Heart left ventricle (tissue), 16 donors: Measurements from ENCODE around the gene AGK. TPM values are rescaled to one million over a fixed set of nuclear protein-coding genes. Genes with fewer than 3 reads are reported as not detected.

Source experiments
- ATAC-seq, 4 donors: fragments of 200-7000 bp; cut with Tn5 transposase; one replicate each; pipeline ENCODE4 v1.9.1; 2020 to 2022; ENCODE audit warnings: moderate library complexity in 4 of 4, mild to moderate bottlenecking in 3 of 4, moderate number of reproducible peaks in 1 of 4
- DNase-seq, 5 donors: peaks; one replicate each; pipeline ENCODE4 v3.0.0-alpha.2; 2020
- H3K27ac ChIP-seq, 12 donors: fragments of 200-600 bp; sonication (generic) in 4 of 12; one replicate each; pipeline versions ENCODE4 v1.5.0 to v1.8.0; 2016 to 2022; ENCODE audit warnings: mild to moderate bottlenecking in 2 of 12
- H3K27me3 ChIP-seq, 9 donors: fragments of 200-600 bp; sonication (generic) in 2 of 9; one replicate each; pipeline versions ENCODE4 v1.5.1 to v1.8.0; 2016 to 2022; ENCODE audit warnings: mild to moderate bottlenecking in 3 of 9
- H3K36me3 ChIP-seq, 9 donors: fragments of 200-600 bp; sonication (generic) in 2 of 9; one replicate each; pipeline versions ENCODE4 v1.5.0 to v1.8.0; 2018 to 2022; ENCODE audit warnings: mild to moderate bottlenecking in 2 of 9
- H3K4me1 ChIP-seq, 12 donors: fragments of 200-600 bp; sonication (generic) in 4 of 12; one replicate each; pipeline versions ENCODE4 v1.5.0 to v1.8.0; 2016 to 2022; ENCODE audit warnings: mild to moderate bottlenecking in 3 of 12
- H3K4me3 ChIP-seq, 12 donors: fragments of 200-600 bp; sonication (generic) in 4 of 12; one replicate each; pipeline versions ENCODE4 v1.5.0 to v1.8.0; 2017 to 2022; ENCODE audit warnings: mild to moderate bottlenecking in 9 of 12, moderate library complexity in 4 of 12
- H3K9me3 ChIP-seq, 12 donors: fragments of 200-600 bp; sonication (generic) in 4 of 12; one replicate each; pipeline versions ENCODE4 v1.5.0 to v1.8.0; 2016 to 2022; ENCODE audit warnings: mild to moderate bottlenecking in 1 of 12
- CTCF ChIP-seq, 12 donors: fragments of 200-600 bp; sonication (generic) in 4 of 12; IDR thresholded peaks; one replicate each; pipeline versions ENCODE4 v1.5.0 to v1.8.0; 2018 to 2022; ENCODE audit warnings: antibody characterized with exemption in 12 of 12, mild to moderate bottlenecking in 5 of 12
- POLR2A ChIP-seq, 2 donors: fragments of 450-650 bp; IDR thresholded peaks; one replicate each; pipeline ENCODE4 v1.6.1; 2017; ENCODE audit warnings: antibody characterized with exemption in 2 of 2, mild to moderate bottlenecking in 2 of 2, moderate library complexity in 2 of 2
- WGBS, 4 donors: extraction: QIAGEN DNeasy Blood & Tissue Kit in 2 of 4; methylation state at CpG; one replicate each; pipeline versions ENCODE4 v1.1.5 to v1.1.7; 2013 to 2018; 5-methylcytosine and 5-hydroxymethylcytosine counted together
- intact Hi-C, 10 donors: fragments of 100-400 bp; cut with DNase I; formaldehyde crosslinking; loops; one replicate each; pipeline versions ENCODE4 v1.11.1 to v1.14.2; 2022
- long read RNA-seq, 3 donors: library from polyadenylated mRNA; unstranded; transcript quantifications; one replicate each; pipeline ENCODE4 v2.0.0, GENCODE V29; 2020 to 2021
- polyA plus RNA-seq, 2 donors: library from polyadenylated mRNA; stranded (reverse); fragments of 200-250 nt; gene quantifications; one replicate each; pipeline ENCODE4 v1.2.3, GENCODE V29; 2013
- total RNA-seq, 9 donors: library from RNA; depleted of rRNA in 2 of 9; stranded (reverse); fragments of >200 nt in 2 of 9; fragmentation: NEBNext Ultra II Directional in 3 of 9; extraction: Animal tissue kit (Norgen Biotek cat#: 25700) in 3 of 9; gene quantifications; one replicate each; pipeline versions ENCODE4 v1.1.0 to v1.2.4, GENCODE V29; 2016 to 2023
- donor health status: ischemic (EF 13 %, LVEDD 7.1; RV severe dilation, severe dysfunction).
- donor health status: healthy with polysubstance abuse.
- donor health status: DM: no; HTN: yes; CAD: no.
- donor health status: DM: no; HTN: no; CAD: no.
- donor health status: ischemic (EF 25% LVEDD 6.9; RV normal size, moderate dysfunction).
- donor health status: ischemic (EF 25% LVEDD 5.7; RV mildly dilated, moderate dysfunction).
- donor health status: healthy.
- donor health status: DM: yes; HTN: yes; CAD: no.
- donor health status: ischemic (EF 35%, LVEDD 5.7; RV mildly dilated, moderate dysfunction).
- donor health status: nonischemic (EF 11% LVEDD 7.7; RV severe dilation, severe dysfunction).
- donor health status: DM: yes; HTN: yes; CAD: no.
- donor health status: PGD.
- donor health status: ischemic (EF 29% LVEDD 5.4; RV normal size, mild dysfunction).
- donor health status: nonischemic (EF 23%, LVEDD 6.1; RV moderate dilation, normal function).

Gene AGK
- total RNA-seq (10 to 100 TPM; 30.6 to 49.8 (median 41.3) TPM), polyA plus RNA-seq (10 to 100 TPM; 21.4 to 28.2 TPM)
- long read RNA-seq, donor 1, transcript AGK-201 (16 exons, 3,849 nt), result major isoform, 10 of 38 reads
- long read RNA-seq, donor 1, partial matches to known transcripts, result 20 of 38 reads
- long read RNA-seq, donor 1, other reads (novel, unspliced or antisense), result 8 of 38 reads
- long read RNA-seq, donor 2, transcript AGK-201 (16 exons, 3,849 nt), result major isoform, 49 of 101 reads
- long read RNA-seq, donor 2, partial matches to known transcripts, result 44 of 101 reads
- long read RNA-seq, donor 2, other reads (novel, unspliced or antisense), result 6 of 101 reads
- long read RNA-seq, donor 3, transcript AGK-201 (16 exons, 3,849 nt), result major isoform, 8 of 24 reads
- long read RNA-seq, donor 3, partial matches to known transcripts, result 12 of 24 reads
- long read RNA-seq, donor 3, other reads (novel, unspliced or antisense), result 2 of 24 reads

GRCh38 chr7:141551094-141551781, at the start of gene AGK:
TSS of gene AGK (plus strand) at chr7:141551410. CDS start at chr7:141555467, 4,057 bp downstream.
- Histone ChIP-seq H3K9me3 (no peaks in the 10 kb centered on the region), H3K4me3 (peak within 1 kb of the TSS; percentile 47 to 99 (median 94)), H3K4me1 (peaks cover 0 to 27% (median 14%) of the 10 kb centered on the region in 12 donors), H3K27me3 (no peaks in the 10 kb centered on the region), H3K36me3 (peaks cover 0 to 12% (median 9%) of the 10 kb centered on the region in 9 donors), H3K27ac (peak within 1 kb of the TSS; percentile 30 to 87 (median 76))
- DNase-seq, result peak; percentile 77 to 86 (median 79)
- intact Hi-C loops, result loop anchor here in 4 of 10 donors (5.0 to 10.0 kb wide), 3 partner anchors 91 to 186 kb away; partner anchors contain the start of gene SSBP1 (in 1 of the 4)
- TF ChIP-seq POLR2A (IDR thresholded peaks at IDR 0.05), result peak in 1 of 2 donors; percentile 42
- no peak for TF ChIP-seq CTCF (IDR thresholded peaks at IDR 0.05)
- 0 to 1% (median 1%) methylated on average over 20 to 66 of the region's 66 CpGs for WGBS, 4 donors
- ATAC-seq, result peak; percentile 73 to 96 (median 95)

GRCh38 chr7:141501451-141501850, 49.8 kb upstream of the AGK start:
- no peak for TF ChIP-seq CTCF (IDR thresholded peaks at IDR 0.05)
- no peak for TF ChIP-seq POLR2A (IDR thresholded peaks at IDR 0.05)
- H3K27ac ChIP-seq, result no peak overlapping the region
- no peak for DNase-seq

GRCh38 chr7:141511316-141511675, 39.9 kb upstream of the AGK start:
- H3K9me3 ChIP-seq, result no peaks in the 10 kb centered on the region
- 2 to 6% (median 4%) methylated on average over 6 to 8 of the region's 8 CpGs for WGBS, 4 donors
- H3K27me3 ChIP-seq, result peaks cover 0 to 30% (median 2%) of the 10 kb centered on the region in 9 donors
- no peak for DNase-seq
- ATAC-seq, result peak in 1 of 4 donors; percentile 52
- TF ChIP-seq CTCF (IDR thresholded peaks at IDR 0.05) (no peak), POLR2A (IDR thresholded peaks at IDR 0.05) (no peak)
- H3K4me1 ChIP-seq, result peaks cover 0 to 11% (median 2%) of the 10 kb centered on the region in 12 donors
- intact Hi-C loops, result no loop called here
- H3K4me3 ChIP-seq, result peak overlapping the region in 10 of 12 donors; percentile 24 to 48 (median 38)
- H3K27ac ChIP-seq, result no peak overlapping the region
- H3K36me3 ChIP-seq, result no peaks in the 10 kb centered on the region

More at GRCh38 chr7:141501451-141501850, 49.8 kb upstream of the AGK start:
- no peak for ATAC-seq
- WGBS, 4 donors, result 87 to 90% (median 89%) methylated on average over 2 of the region's 2 CpGs
- Histone ChIP-seq H3K4me3 (no peak overlapping the region), H3K36me3 (no peaks in the 10 kb centered on the region), H3K9me3 (no peaks in the 10 kb centered on the region), H3K4me1 (peaks cover 0 to 6% (median 0%) of the 10 kb centered on the region in 12 donors), H3K27me3 (no peaks in the 10 kb centered on the region)
- intact Hi-C loops, result no loop called here
